VCaP (cell line): ENCODE data around the gene GOT1.

Experiments used
- H3K27ac ChIP-seq: fragments of 450-650 bp; 2 replicates; pipeline ENCODE4 v1.5.1; 2017
- CTCF ChIP-seq: fragments of 450-650 bp; conservative IDR thresholded peaks from 2 replicates; pipeline ENCODE4 v1.5.1; 2017; ENCODE audit warnings: mild to moderate bottlenecking, moderate library complexity

GOT1 gene

GRCh38 chr10:99450156-99450555 is 19.7 kb upstream of the GOT1 start:
- no peak for TF ChIP-seq CTCF
- H3K27ac ChIP-seq, result no peak overlapping the region

- H3K27ac ChIP-seq, result no peak overlapping the region
- no peak for TF ChIP-seq CTCF
Measured at GRCh38 chr10:99449023-99449422, 18.6 kb upstream of the GOT1 start.

- TF ChIP-seq CTCF, result no peak
- H3K27ac ChIP-seq, result no peak overlapping the region
Measured at GRCh38 chr10:99444383-99445045, 14.1 kb upstream of the GOT1 start.

GRCh38 chr10:99443500-99443899 is 13.1 kb upstream of the GOT1 start:
- TF ChIP-seq CTCF, result no peak
- no peak overlapping the region for H3K27ac ChIP-seq

GRCh38 chr10:99442394-99442793 is 12.0 kb upstream of the GOT1 start:
- H3K27ac ChIP-seq, result no peak overlapping the region
- TF ChIP-seq CTCF, result no peak

GRCh38 chr10:99438890-99439289 is 8.5 kb upstream of the GOT1 start:
- no peak overlapping the region for H3K27ac ChIP-seq
- no peak for TF ChIP-seq CTCF

- peak overlapping the region; percentile 22; the same call in 1 of the 2 replicates for H3K27ac ChIP-seq
- peak; percentile 76 for TF ChIP-seq CTCF
Measured at GRCh38 chr10:99435986-99436638, 5.7 kb upstream of the GOT1 start.
